Measurements from ENCODE around the gene ARHGAP30. TPM values are rescaled to one million over a fixed set of nuclear protein-coding genes. Genes with fewer than 3 reads are reported as not detected.
A peak's percentile ranks its signal among the peaks of the same experiment; 100 is the strongest.

The ARHGAP30 gene
- total and polyA plus RNA-seq, 2 of the 8 experiments (the other 6 are each of a cell fraction or from before 2014, with no cell fraction given), result 0.27 to 0.39 TPM

GRCh38 chr1:161089938-161090337 lies 20.2 kb upstream of the ARHGAP30 start:
- Histone ChIP-seq H3K4me1 (replicated peaks in 1 of 4; ENCODE audit: control insufficient read depth in 3 of 4, insufficient read depth in 4 of 4, low read length in 3 of 4) (peaks cover 0 to 6% (median 0%) of the 10 kb centered on the region in 4 experiments; a peak in 3 of 7 replicates), H3K23me2 (ENCODE audit: low read depth, low read length) (peaks cover 2% of the 10 kb centered on the region; the same call in 1 of the 2 replicates), H2BK20ac (ENCODE audit: low read length) (no peak overlapping the region), H3K4me3 (ENCODE audit: extremely low read depth in 1 of 4, insufficient read depth in 2 of 4, low read depth in 3 of 4, low read length in 4 of 4) (no peak overlapping the region), H2AFZ (ENCODE audit: low read length) (no peak overlapping the region), H2BK5ac (ENCODE audit: low read depth, low read length) (no peak overlapping the region), H3K27ac (ENCODE audit: low read depth, low read length) (no peak overlapping the region), H2AK5ac (ENCODE audit: low read depth, low read length) (no peak overlapping the region), H3K79me2 (ENCODE audit: control insufficient read depth in 1 of 2, insufficient read depth in 2 of 2, low read length in 2 of 2) (no peaks in the 10 kb centered on the region), H3K9ac (replicated peaks in 1 of 4; ENCODE audit: extremely low read depth in 1 of 4, low read depth in 3 of 4, low read length in 3 of 4) (no peak overlapping the region), H3K23ac (ENCODE audit: insufficient read length) (no peak overlapping the region), H3K4ac (replicated peaks; ENCODE audit: insufficient read length, low read depth, low read length) (no peak overlapping the region), H3K79me1 (ENCODE audit: low read depth, low read length) (no peaks in the 10 kb centered on the region), H3K4me2 (ENCODE audit: insufficient read depth in 1 of 2, low read depth in 2 of 2, low read length in 2 of 2) (no peak overlapping the region), H2BK12ac (ENCODE audit: low read depth, low read length) (no peak overlapping the region), H3K9me3 (ENCODE audit: insufficient read depth in 2 of 2, low read depth in 1 of 2, low read length in 1 of 2) (no peaks in the 10 kb centered on the region), H3K18ac (ENCODE audit: extremely low read depth, low read length) (no peak overlapping the region), H4K8ac (ENCODE audit: extremely low read depth, insufficient read depth, low read length) (no peak overlapping the region), H2BK120ac (replicated peaks; ENCODE audit: low read depth, low read length) (no peak overlapping the region), H3K14ac (ENCODE audit: insufficient read length) (no peak overlapping the region), H4K20me1 (replicated peaks in 1 of 2; ENCODE audit: control insufficient read depth in 1 of 2, insufficient read depth in 2 of 2, low read length in 2 of 2) (no peaks in the 10 kb centered on the region), H4K91ac (replicated peaks; ENCODE audit: insufficient read length, low read length) (no peak overlapping the region), H3K27me3 (replicated peaks in 1 of 4; ENCODE audit: control insufficient read depth in 3 of 4, extremely low read depth in 1 of 4, insufficient read depth in 3 of 4, low read length in 3 of 4) (no peaks in the 10 kb centered on the region), H3K36me3 (ENCODE audit: control insufficient read depth in 2 of 4, insufficient read depth in 4 of 4, low read length in 3 of 4) (no peaks in the 10 kb centered on the region), H2BK15ac (ENCODE audit: low read length) (0 out of 2 replicates have a peak overlapping the region, but pooled peaks have one; percentile 31), H3K56ac (replicated peaks; ENCODE audit: insufficient read length, low read depth, low read length) (no peak overlapping the region), H4K5ac (ENCODE audit: insufficient read length, low read depth, low read length) (no peak overlapping the region)
- CTCF ChIA-PET (ENCODE audit: partially characterized antibody), result interaction anchor here (1.2 to 11.9 kb wide), 4 partner anchors 8 to 49 kb away, joined by 3 to 156 read pairs (median 49); partner anchors contain the start of genes ARHGAP30 and KLHDC9
- WGBS, 2 experiments (ENCODE audit: extremely low coverage in 1 of 2, insufficient coverage in 1 of 2, insufficient read length in 1 of 2, insufficient replicate concordance in 2 of 2, low coverage in 1 of 2, low lambda C conversion rate in 2 of 2, missing lambda C conversion rate in 1 of 2), result 90% methylated on average over 5 of the region's 5 CpGs; no CpG with 5 or more reads in 1 of the 2 experiments
- DNase-seq (ENCODE audit: low read depth in 1 of 2, low spot score in 2 of 2) (no peak), FAIRE-seq (no peak)
- TF ChIP-seq SRF (IDR thresholded peaks at IDR 0.05; ENCODE audit: low read depth, low read length) (no peak), FOSL1 (IDR thresholded peaks at IDR 0.05; ENCODE audit: insufficient read depth, low read depth, low read length) (no peak), SIRT6 (IDR thresholded peaks at IDR 0.05; ENCODE audit: low read length) (no peak), TEAD4 (IDR thresholded peaks at IDR 0.05; ENCODE audit: low read depth, low read length) (no peak)
- POLR2A ChIA-PET (ENCODE audit: partially characterized antibody), result interaction anchor here (1.6 kb wide), 1 partner anchor 43 kb away, joined by 5 read pairs; the partner anchor contains the start of gene DEDD

Measured in H1 (cell line).